DOHH2 (cell line): ENCODE results near the gene IGSF9.

ENCODE experiments used
- H3F3A ChIP-seq: fragments of 200-600 bp; sonication (generic), shearing (Covaris generic); 2 replicates; pipeline ENCODE4 v1.6.0; 2016; ENCODE audit warnings: antibody characterized with exemption, mild to moderate bottlenecking; ENCODE audit not compliant: control insufficient read depth, insufficient read depth
- H3K27ac ChIP-seq: fragments of 200-600 bp; sonication (generic); 2 replicates; pipeline ENCODE4 v1.5.1; 2014; ENCODE audit warnings: low read depth, mild to moderate bottlenecking, low read length, moderate library complexity
- H3K27me3 ChIP-seq: fragments of 200-600 bp; sonication (generic); 2 replicates; pipeline ENCODE4 v1.6.1; 2014; ENCODE audit warnings: mild to moderate bottlenecking, low read length, mixed read lengths; ENCODE audit not compliant: control insufficient read depth
- H3K36me3 ChIP-seq: fragments of 200-600 bp; sonication (generic); 2 replicates; pipeline ENCODE4 v1.6.1; 2014; ENCODE audit warnings: mild to moderate bottlenecking, low read length, moderate library complexity, mixed read lengths; ENCODE audit not compliant: control insufficient read depth
- H3K4me1 ChIP-seq: fragments of 200-600 bp; sonication (generic); 2 replicates; pipeline ENCODE4 v1.6.1; 2014; ENCODE audit warnings: mild to moderate bottlenecking, low read length, mixed read lengths; ENCODE audit not compliant: control insufficient read depth
- H3K4me2 ChIP-seq: fragments of 200-600 bp; sonication (generic); 2 replicates; pipeline ENCODE4 v1.6.0; 2014; ENCODE audit warnings: mild to moderate bottlenecking, low read length, moderate library complexity
- H3K4me3 ChIP-seq: fragments of 200-600 bp; sonication (generic); 2 replicates; pipeline ENCODE4 v1.5.1; 2014; ENCODE audit warnings: mild to moderate bottlenecking, low read length, mixed read lengths
- H3K79me2 ChIP-seq: fragments of 200-600 bp; sonication (generic); 2 replicates; pipeline ENCODE4 v1.6.1; 2014; ENCODE audit warnings: mild to moderate bottlenecking, low read length, mixed read lengths; ENCODE audit not compliant: control insufficient read depth
- H3K9me2 ChIP-seq: fragments of 200-600 bp; sonication (generic); replicated peaks from 2 replicates; pipeline ENCODE4 v1.6.1; 2014; ENCODE audit warnings: mild to moderate bottlenecking, low read length, mixed read lengths; ENCODE audit not compliant: control insufficient read depth
- H3K9me3 ChIP-seq: fragments of 200-600 bp; sonication (generic); 2 replicates; pipeline ENCODE4 v1.6.1; 2014; ENCODE audit warnings: antibody characterized with exemption, low read length, mixed read lengths; ENCODE audit not compliant: control insufficient read depth, insufficient read depth
- H4K20me1 ChIP-seq: fragments of 200-600 bp; sonication (generic); 2 replicates; pipeline ENCODE4 v1.6.0; 2014; ENCODE audit warnings: low read depth, mild to moderate bottlenecking, antibody characterized with exemption, low read length, moderate library complexity; ENCODE audit not compliant: control insufficient read depth, insufficient read depth
- CTCF ChIP-seq: fragments of 200-600 bp; sonication (generic); IDR thresholded peaks from one replicate; pipeline ENCODE4 v1.5.1; 2014; ENCODE audit warnings: antibody characterized with exemption, mild to moderate bottlenecking, low read depth, low read length; ENCODE audit not compliant: poor library complexity, severe bottlenecking
- EZH2phosphoT487 ChIP-seq: fragments of 200-600 bp; sonication (generic); IDR thresholded peaks from 2 replicates; pipeline ENCODE4 v1.6.1; 2017; ENCODE audit warnings: borderline replicate concordance, mild to moderate bottlenecking, antibody characterized with exemption, low read length, moderate library complexity, mixed read lengths

IGSF9 gene

GRCh38 chr1:159936273-159936904 is 9.0 kb downstream of the IGSF9 start:
- Histone ChIP-seq H3K4me1 (peaks cover 58% of the 10 kb centered on the region), H3K36me3 (no peaks in the 10 kb centered on the region), H3K27me3 (peaks cover 8% of the 10 kb centered on the region; the same call in 1 of the 2 replicates), H3K79me2 (no peaks in the 10 kb centered on the region), H3K9me2 (no peaks in the 10 kb centered on the region), H3K9me3 (no peaks in the 10 kb centered on the region), H3K4me3 (peak overlapping the region; percentile 68), H4K20me1 (no peaks in the 10 kb centered on the region), H3K4me2 (peak overlapping the region; percentile 76), H3F3A (no peaks in the 10 kb centered on the region), H3K27ac (peak overlapping the region; percentile 51)
- TF ChIP-seq CTCF (peak; percentile 91), EZH2phosphoT487 (no peak)

- no peaks in the 10 kb centered on the region for H3K79me2 ChIP-seq
- peaks cover 5% of the 10 kb centered on the region; the same call in 1 of the 2 replicates for H3K27me3 ChIP-seq
- no peaks in the 10 kb centered on the region for H4K20me1 ChIP-seq
- H3K27ac ChIP-seq = no peak overlapping the region
- no peaks in the 10 kb centered on the region for H3K9me2 ChIP-seq
- TF ChIP-seq EZH2phosphoT487 (no peak), CTCF (no peak)
- peak overlapping the region; percentile 76 for H3K4me2 ChIP-seq
- H3F3A ChIP-seq = no peaks in the 10 kb centered on the region
- no peak overlapping the region for H3K4me3 ChIP-seq
- H3K9me3 ChIP-seq = no peaks in the 10 kb centered on the region
- H3K36me3 ChIP-seq = no peaks in the 10 kb centered on the region
- peaks cover 52% of the 10 kb centered on the region for H3K4me1 ChIP-seq
Measured at GRCh38 chr1:159935719-159936272, 9.6 kb downstream of the IGSF9 start.

- Histone ChIP-seq H3K27ac (no peak overlapping the region), H3F3A (no peaks in the 10 kb centered on the region), H3K36me3 (no peaks in the 10 kb centered on the region), H3K9me2 (no peaks in the 10 kb centered on the region), H3K27me3 (peaks cover 5% of the 10 kb centered on the region; the same call in 1 of the 2 replicates), H4K20me1 (no peaks in the 10 kb centered on the region), H3K9me3 (no peaks in the 10 kb centered on the region), H3K4me1 (peaks cover 47% of the 10 kb centered on the region), H3K4me3 (no peak overlapping the region), H3K79me2 (no peaks in the 10 kb centered on the region), H3K4me2 (no peak overlapping the region)
- TF ChIP-seq CTCF (no peak), EZH2phosphoT487 (no peak)
Measured at GRCh38 chr1:159935305-159935704, 10.1 kb downstream of the IGSF9 start.
